HG03025 (cell line): ENCODE data around the gene ADAMTSL3.

Source experiments
- ATAC-seq: cut with Tn5 transposase; IDR thresholded peaks from one replicate; pipeline ENCODE4 v1.9.1; 2021; ENCODE audit warnings: mild to moderate bottlenecking, moderate library complexity; ENCODE audit not compliant: unreplicated experiment, low FRiP score

The ADAMTSL3 gene

GRCh38 chr15:83653639-83654378, at the start of gene ADAMTSL3:
Gene ADAMTSL3, plus strand, starts transcription at chr15:83654123. Its CDS starts 1,639 bp downstream, at chr15:83655762.
- no peak for ATAC-seq

- ATAC-seq = no peak
Measured at GRCh38 chr15:83604549-83604948, 49.4 kb upstream of the ADAMTSL3 start.

- ATAC-seq = no peak
Measured at GRCh38 chr15:83605111-83605945, 48.6 kb upstream of the ADAMTSL3 start.

- no peak for ATAC-seq
Measured at GRCh38 chr15:83610132-83610531, 43.8 kb upstream of the ADAMTSL3 start.

- no peak for ATAC-seq
Measured at GRCh38 chr15:83610901-83611685, 42.8 kb upstream of the ADAMTSL3 start.

- no peak for ATAC-seq
Measured at GRCh38 chr15:83612226-83612625, 41.7 kb upstream of the ADAMTSL3 start.

- ATAC-seq = no peak
Measured at GRCh38 chr15:83612898-83613635, 40.9 kb upstream of the ADAMTSL3 start.

- no peak for ATAC-seq
Measured at GRCh38 chr15:83613714-83614113, 40.2 kb upstream of the ADAMTSL3 start.

GRCh38 chr15:83616840-83617239, 37.1 kb upstream of the ADAMTSL3 start:
- ATAC-seq = no peak

GRCh38 chr15:83626171-83626802, 27.6 kb upstream of the ADAMTSL3 start:
- ATAC-seq = no peak

- no peak for ATAC-seq
Measured at GRCh38 chr15:83631534-83631933, 22.4 kb upstream of the ADAMTSL3 start.

- no peak for ATAC-seq
Measured at GRCh38 chr15:83643201-83643600, 10.7 kb upstream of the ADAMTSL3 start.

GRCh38 chr15:83644439-83644838, 9.5 kb upstream of the ADAMTSL3 start:
- ATAC-seq = no peak

GRCh38 chr15:83650831-83651230, 3.1 kb upstream of the ADAMTSL3 start:
- ATAC-seq = no peak

GRCh38 chr15:83651541-83651940, 2.4 kb upstream of the ADAMTSL3 start:
- no peak for ATAC-seq

GRCh38 chr15:83652626-83653204, 1.2 kb upstream of the ADAMTSL3 start:
- no peak for ATAC-seq

GRCh38 chr15:83653288-83653638, 660 bp upstream of the ADAMTSL3 start:
- ATAC-seq = no peak

- ATAC-seq = no peak
Measured at GRCh38 chr15:83654379-83655236, 685 bp downstream of the ADAMTSL3 start.

GRCh38 chr15:83655237-83655616, 1.3 kb downstream of the ADAMTSL3 start:
- no peak for ATAC-seq
